SW480 (cell line): Measurements from ENCODE around the gene NSMCE1.
"Not testable (repeated sequence)": the region's sequence is repeated elsewhere in the genome, so short reads cannot be mapped to it uniquely, and the experiment has no call there.

Experiments
- DNase-seq: peaks from one replicate; pipeline ENCODE4 v3.0.0-alpha.2; 2016; ENCODE audit warnings: low spot score

NSMCE1 gene

GRCh38 chr16:27269300-27270150, 953 bp upstream of the NSMCE1 start:
- no peak for DNase-seq

GRCh38 chr16:27267037-27267677, 1.4 kb downstream of the NSMCE1 start:
- DNase-seq: no peak

DNA sequence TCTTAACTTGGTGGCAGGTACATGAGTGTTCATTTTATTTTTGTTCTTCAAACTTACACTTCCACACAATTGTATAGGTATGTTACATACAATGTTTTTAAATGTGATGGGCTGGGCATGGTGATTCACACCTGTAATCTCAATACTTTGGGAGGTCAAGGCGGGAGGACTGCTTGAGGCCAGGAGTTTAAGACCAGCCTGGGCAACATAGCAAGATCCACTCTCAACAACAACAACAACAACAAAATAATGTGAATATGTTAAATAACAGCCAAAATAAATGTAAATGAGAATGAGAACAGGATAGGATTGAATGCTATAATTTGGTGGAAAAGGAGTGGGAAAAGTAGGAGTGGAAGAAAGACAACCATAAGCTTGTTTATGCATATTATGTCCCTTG, 2.6 kb downstream of the NSMCE1 start:
- DNase-seq: no peak

GRCh38 chr16:27264151-27264550, 4.4 kb downstream of the NSMCE1 start:
- peak; percentile 47 for DNase-seq

GRCh38 chr16:27262904-27263423, 5.6 kb downstream of the NSMCE1 start:
- not testable (repeated sequence) for DNase-seq

GRCh38 chr16:27259710-27260109, 8.9 kb downstream of the NSMCE1 start:
- no peak for DNase-seq

GRCh38 chr16:27258241-27258734, 10.3 kb downstream of the NSMCE1 start:
- no peak for DNase-seq

DNA sequence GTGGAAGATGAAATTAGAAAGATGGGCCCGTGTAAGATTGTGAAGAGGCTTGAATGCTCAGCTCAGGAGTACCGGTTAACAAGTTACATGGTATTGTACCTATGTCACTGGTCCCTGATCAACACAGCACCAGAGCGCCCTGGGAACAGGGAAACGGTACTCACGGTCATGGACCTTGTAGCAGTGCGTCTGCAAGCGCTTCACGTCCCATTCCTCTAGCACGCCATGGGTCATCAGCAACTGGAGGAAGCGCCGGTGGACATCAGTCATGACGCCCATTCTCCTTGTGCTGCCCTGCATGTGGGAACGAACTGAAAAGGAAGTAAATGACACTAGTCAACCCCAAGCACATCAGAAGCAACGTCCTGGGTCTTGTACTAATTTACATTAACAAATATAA, 11.3 kb downstream of the NSMCE1 start:
- no peak for DNase-seq

DNA sequence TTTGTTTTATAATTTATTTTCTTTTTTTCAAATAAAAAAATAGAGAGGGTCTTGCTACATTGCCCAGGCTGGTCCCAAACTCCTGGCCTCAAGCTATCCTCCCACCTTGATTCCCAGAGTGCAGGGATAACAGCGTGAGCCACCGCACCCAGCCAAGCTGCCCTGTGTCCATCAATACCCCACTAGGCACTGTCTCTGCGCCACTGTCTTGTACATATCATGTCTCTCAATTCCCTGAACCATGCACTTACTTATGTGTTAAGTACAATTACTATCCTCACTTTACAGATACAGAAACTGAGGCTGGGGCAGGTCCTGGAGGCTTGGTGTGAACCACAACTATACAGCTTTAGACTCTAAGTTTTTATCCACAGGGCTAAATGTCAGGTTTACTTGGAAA, 11.7 kb downstream of the NSMCE1 start:
- DNase-seq: no peak

DNA sequence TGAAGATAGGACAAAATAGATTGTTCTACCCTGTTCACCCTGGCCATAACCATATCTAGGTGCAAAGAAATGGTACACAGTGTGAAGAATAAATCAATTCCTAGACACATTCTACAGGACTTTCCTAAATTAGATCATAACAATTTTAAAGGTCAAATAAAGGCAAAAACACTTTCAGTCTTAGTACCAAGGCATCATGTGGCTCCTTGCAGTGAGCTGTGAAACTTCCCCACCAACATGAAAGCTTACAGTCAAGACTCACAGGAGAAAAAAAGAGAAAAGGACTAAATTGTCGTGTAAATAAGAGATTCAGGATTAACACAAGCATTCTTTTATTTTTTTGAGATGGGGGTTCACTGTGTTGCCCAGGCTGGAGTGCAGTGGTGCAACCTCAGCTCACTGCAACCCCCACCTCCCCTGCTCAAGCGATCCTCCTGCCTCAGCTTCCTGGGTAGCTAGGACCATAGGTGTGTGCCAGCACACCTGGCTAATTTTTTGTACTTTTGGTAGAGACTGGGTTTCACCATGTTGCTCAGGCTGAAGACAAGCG, 14.2 kb downstream of the NSMCE1 start:
- DNase-seq: no peak

GRCh38 chr16:27253526-27253930, 15.0 kb downstream of the NSMCE1 start:
- DNase-seq: no peak

DNA sequence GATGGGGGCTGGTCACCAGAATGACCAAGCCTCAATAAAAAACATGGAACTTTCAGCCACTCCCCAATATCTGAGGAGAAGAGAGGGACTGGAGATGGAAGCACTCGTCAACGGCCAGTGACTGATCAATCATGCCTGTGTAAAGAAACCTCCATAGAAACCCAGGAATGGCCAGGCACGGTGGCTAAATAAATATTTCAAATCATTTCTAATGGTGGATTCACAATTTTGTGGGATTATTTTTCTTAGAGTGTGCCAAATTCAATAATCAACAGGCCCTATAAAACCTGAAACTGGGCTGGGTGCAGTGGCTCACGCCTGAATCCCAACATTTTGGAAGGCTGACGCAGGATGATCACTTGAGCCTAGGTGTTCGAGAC, 16.4 kb downstream of the NSMCE1 start:
- DNase-seq: no peak

GRCh38 chr16:27251541-27252205, 16.9 kb downstream of the NSMCE1 start:
- DNase-seq: no peak

DNA sequence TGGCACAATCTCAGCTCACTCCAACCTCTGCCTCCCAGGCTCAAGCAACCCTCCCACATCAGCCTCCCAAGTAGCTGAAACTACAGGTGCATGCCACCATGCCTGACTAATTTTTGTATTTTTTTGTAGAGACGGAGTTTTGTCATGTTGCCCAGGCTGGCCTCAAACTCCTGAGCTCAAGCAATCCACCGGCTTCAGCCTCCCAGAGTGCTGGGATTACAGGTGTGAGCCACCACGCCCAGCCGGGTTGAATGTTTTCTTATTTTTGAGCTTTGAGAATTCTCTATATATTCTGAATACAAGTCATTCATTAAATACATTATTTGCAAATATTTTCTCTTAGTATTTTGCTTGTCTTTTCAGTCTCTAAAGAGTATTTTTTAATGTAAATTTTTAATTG, 19.7 kb downstream of the NSMCE1 start:
- not testable (repeated sequence) for DNase-seq

DNA sequence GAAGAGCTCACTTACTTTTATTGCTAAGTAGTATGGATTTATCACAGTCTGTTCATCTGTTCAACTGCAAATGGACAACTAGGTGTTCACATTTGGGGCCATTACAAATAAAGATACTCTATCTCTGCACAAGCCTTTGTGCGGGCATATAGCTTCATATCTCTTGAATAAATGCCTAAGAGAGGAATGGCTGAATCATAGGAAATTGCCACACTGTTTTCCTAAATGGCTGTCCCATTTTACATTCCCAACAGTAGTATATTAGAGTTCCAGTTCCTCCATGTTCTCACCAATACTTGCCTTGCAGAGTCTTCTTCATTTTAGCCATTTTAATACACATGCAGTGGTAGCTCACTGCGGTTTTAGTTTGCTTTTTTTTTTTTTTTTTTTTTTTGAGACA, 20.5 kb downstream of the NSMCE1 start:
- no peak for DNase-seq

DNA sequence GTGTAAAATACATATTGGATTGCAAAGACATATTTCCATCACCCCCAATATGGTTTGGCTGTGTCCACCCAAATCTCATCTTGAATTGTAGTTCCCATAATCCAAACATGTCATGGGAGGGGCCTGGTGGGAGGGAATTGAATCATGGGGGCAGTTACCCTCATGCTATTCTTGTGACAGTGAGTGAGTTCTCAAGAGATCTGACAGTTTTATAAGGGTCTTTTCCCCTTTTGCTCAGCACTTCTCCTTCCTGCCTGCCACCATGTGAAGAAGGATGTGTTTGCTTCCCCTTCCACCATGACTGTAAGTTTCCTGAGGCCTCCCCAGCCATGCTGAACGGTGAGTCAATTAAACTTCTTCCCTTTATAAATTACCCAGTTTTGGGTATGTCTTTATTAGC, 21.5 kb downstream of the NSMCE1 start:
- not testable (repeated sequence) for DNase-seq

- DNase-seq: no peak
These were observed 22.1 kb downstream of the NSMCE1 start for GRCh38 chr16:27246439-27246838.

- no peak for DNase-seq
These were observed 23.0 kb downstream of the NSMCE1 start for GRCh38 chr16:27245276-27246172.

- DNase-seq: no peak
These were observed 24.2 kb downstream of the NSMCE1 start for GRCh38 chr16:27244363-27244755.

GRCh38 chr16:27243725-27244362, 24.7 kb downstream of the NSMCE1 start:
- no peak for DNase-seq
